ENCODE results near the gene RNF169. TPM values are rescaled to one million over a fixed set of nuclear protein-coding genes. Genes with fewer than 3 reads are reported as not detected.

Gene RNF169
- total RNA-seq, 4 donors from 2014 or later = 16.2 to 26.6 (median 20.6) TPM

DNA sequence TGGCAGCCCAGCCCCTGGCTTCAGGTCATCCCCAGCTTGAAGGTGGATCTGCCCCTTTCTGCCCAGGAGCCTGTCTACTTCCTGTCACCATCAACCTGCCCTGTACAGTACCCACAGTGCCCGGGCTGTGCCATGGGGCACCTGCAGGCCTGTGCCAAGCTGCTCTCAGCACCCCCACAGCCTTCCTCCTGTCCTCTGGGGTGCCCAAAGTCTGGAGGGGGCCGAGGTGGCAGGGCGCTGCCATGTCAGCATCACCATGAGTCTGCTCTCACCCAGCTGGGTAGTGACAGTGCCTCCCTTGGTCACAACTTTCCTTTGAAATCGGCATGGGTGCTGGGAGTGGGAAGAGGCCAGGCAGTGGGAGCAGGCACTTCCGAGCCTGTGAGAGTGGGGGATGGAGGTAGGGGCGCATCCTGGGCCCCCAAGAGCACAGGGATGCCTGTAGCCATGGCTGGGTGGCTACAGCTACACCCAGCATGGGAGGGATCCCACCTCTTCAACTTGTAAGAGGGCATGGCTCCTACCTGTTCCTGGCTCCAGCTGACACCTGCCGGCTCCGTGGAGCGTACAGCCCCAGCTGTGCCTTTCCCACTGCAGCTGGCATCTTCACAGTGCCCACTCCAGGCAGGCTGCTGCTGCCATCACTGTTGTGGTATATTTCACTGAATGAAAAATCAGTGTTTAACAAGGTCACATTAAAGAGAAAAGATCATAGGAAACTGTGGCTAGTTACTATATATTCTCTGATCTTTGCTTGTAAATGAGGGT is 42.9 kb downstream of the RNF169 start:
- TF ChIP-seq EP300 (IDR thresholded peaks at IDR 0.05) (no peak), POLR2A (IDR thresholded peaks at IDR 0.05; ENCODE audit: low read depth) (no peak), POLR2AphosphoS5 (IDR thresholded peaks at IDR 0.05) (no peak), CTCF (IDR thresholded peaks at IDR 0.05) (no peak)
- no peak for DNase-seq (ENCODE audit: extremely low spot score)
- WGBS = 100% methylated on average over 3 of the region's 9 CpGs
- Histone ChIP-seq H3K27me3 (no peaks in the 10 kb centered on the region), H3K9me3 (no peaks in the 10 kb centered on the region), H3K4me1 (no peaks in the 10 kb centered on the region), H3K36me3 (peaks cover 7 to 45% (median 32%) of the 10 kb centered on the region in 4 donors), H3K27ac (replicated peaks in 1 of 4) (no peak overlapping the region), H3K4me3 (no peak overlapping the region)
- intact Hi-C loops (cut with DNase I) = no loop called here

- TF ChIP-seq POLR2AphosphoS5 (IDR thresholded peaks at IDR 0.05) = no peak
- no peak for TF ChIP-seq CTCF (IDR thresholded peaks at IDR 0.05)
- TF ChIP-seq EP300 (IDR thresholded peaks at IDR 0.05) = no peak
- TF ChIP-seq POLR2A (IDR thresholded peaks at IDR 0.05; ENCODE audit: low read depth) = no peak
- Histone ChIP-seq H3K27ac (replicated peaks in 1 of 4) (no peak overlapping the region), H3K4me1 (peaks cover 7 to 18% (median 11%) of the 10 kb centered on the region in 4 donors), H3K36me3 (no peaks in the 10 kb centered on the region), H3K9me3 (no peaks in the 10 kb centered on the region), H3K4me3 (no peak overlapping the region), H3K27me3 (no peaks in the 10 kb centered on the region)
- DNase-seq (ENCODE audit: extremely low spot score) = no peak
- intact Hi-C loops (cut with DNase I) = no loop called here
- 87% methylated on average over 3 of the region's 3 CpGs for WGBS
These were observed 57.6 kb downstream of the RNF169 start for GRCh38 chr11:74806267-74806666.

- intact Hi-C loops (cut with DNase I) = loop anchor here (10.0 kb wide), 1 partner anchor 45 kb away; no protein-coding TSS in a partner anchor
- Histone ChIP-seq H3K27me3 (no peaks in the 10 kb centered on the region), H3K9me3 (no peaks in the 10 kb centered on the region), H3K36me3 (peaks cover 0 to 17% (median 3%) of the 10 kb centered on the region in 4 donors), H3K4me3 (no peak overlapping the region), H3K27ac (replicated peaks in 1 of 4) (no peak overlapping the region), H3K4me1 (peaks cover 7 to 18% (median 11%) of the 10 kb centered on the region in 4 donors)
- DNase-seq (ENCODE audit: extremely low spot score) = no peak
- TF ChIP-seq EP300 (IDR thresholded peaks at IDR 0.05) (no peak), POLR2AphosphoS5 (IDR thresholded peaks at IDR 0.05) (no peak), CTCF (IDR thresholded peaks at IDR 0.05) (no peak), POLR2A (IDR thresholded peaks at IDR 0.05; ENCODE audit: low read depth) (no peak)
These were observed 61.2 kb downstream of the RNF169 start for GRCh38 chr11:74809801-74810200.

DNA sequence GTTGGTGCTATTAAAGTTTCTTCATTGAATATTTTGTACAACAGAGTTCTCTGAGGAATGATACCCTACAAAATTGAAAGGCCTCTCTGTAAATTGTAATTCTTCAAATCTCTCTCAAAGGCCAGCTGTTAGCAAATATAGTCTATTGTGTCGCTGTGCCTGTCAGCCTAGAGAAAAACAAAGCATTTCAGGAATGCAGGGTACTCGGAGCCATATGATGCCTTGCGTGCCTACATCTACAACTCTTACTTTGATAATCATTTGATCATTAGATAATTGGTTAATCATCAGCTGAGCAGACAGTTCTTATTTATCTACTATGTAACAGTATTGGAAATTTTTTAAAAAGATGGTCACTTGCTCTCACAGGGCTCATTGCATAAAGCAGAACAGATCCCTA is 67.3 kb downstream of the RNF169 start:
- H3K9me3 ChIP-seq = no peaks in the 10 kb centered on the region
- H3K4me1 ChIP-seq = peaks cover 9 to 30% (median 27%) of the 10 kb centered on the region in 4 donors
- WGBS = 59% methylated on average over 3 of the region's 3 CpGs
- no peak overlapping the region for H3K4me3 ChIP-seq
- H3K27me3 ChIP-seq = no peaks in the 10 kb centered on the region
- no peak overlapping the region for H3K27ac ChIP-seq (replicated peaks in 1 of 4)
- TF ChIP-seq POLR2AphosphoS5 (IDR thresholded peaks at IDR 0.05) (no peak), EP300 (IDR thresholded peaks at IDR 0.05) (no peak), POLR2A (IDR thresholded peaks at IDR 0.05; ENCODE audit: low read depth) (no peak), CTCF (IDR thresholded peaks at IDR 0.05) (no peak)
- intact Hi-C loops (cut with DNase I) = loop anchor here (10.0 kb wide), 1 partner anchor 51 kb away; no protein-coding TSS in a partner anchor
- DNase-seq (ENCODE audit: extremely low spot score) = no peak
- H3K36me3 ChIP-seq = peaks cover 0 to 42% (median 13%) of the 10 kb centered on the region in 4 donors
